HepG2 (cell line): ENCODE measurements around the gene USP19. TPM values are rescaled to one million over a fixed set of nuclear protein-coding genes. Genes with fewer than 3 reads are reported as not detected.

Source experiments
- FOXJ3 ChIP-seq: sonication (generic); formaldehyde crosslinking; IDR thresholded peaks from 2 replicates; pipeline ENCODE4 v1.4.0; 2020; ENCODE audit warnings: missing genetic modification reagents, mild to moderate bottlenecking, borderline replicate concordance
- KLF11 ChIP-seq: IDR thresholded peaks from 2 replicates; pipeline ENCODE4 v1.6.1; 2016; ENCODE audit warnings: missing compliant biosample characterization
- NFKB2 ChIP-seq: sonication (generic); formaldehyde crosslinking; IDR thresholded peaks from 2 replicates; pipeline ENCODE4 v1.4.0; 2020; ENCODE audit warnings: missing genetic modification reagents, borderline replicate concordance
- POLR2G ChIP-seq: fragments of 200-400 bp; formaldehyde crosslinking; IDR thresholded peaks from 2 replicates; pipeline ENCODE4 v1.6.1; 2018; ENCODE audit warnings: mild to moderate bottlenecking, low read depth, low read length, moderate library complexity
- RFXANK ChIP-seq: IDR thresholded peaks from 2 replicates; pipeline ENCODE4 v1.6.1; 2016
- ZBTB40 ChIP-seq, 2 experiments: fragments of 450-650 bp in 1 of 2; sonication (generic) in 1 of 2; formaldehyde crosslinking in 1 of 2; IDR thresholded peaks; 2 replicates each; pipeline versions ENCODE4 v1.6.1 to v1.8.0; 2016 to 2022; ENCODE audit warnings: antibody characterized with exemption in 1 of 2, mild to moderate bottlenecking in 1 of 2, missing genetic modification reagents in 1 of 2
- ZNF609 ChIP-seq: sonication (generic); formaldehyde crosslinking; IDR thresholded peaks from 2 replicates; pipeline ENCODE4 v1.4.0; 2020; ENCODE audit warnings: mild to moderate bottlenecking, missing genetic modification reagents, borderline replicate concordance
- polyA plus RNA-seq, 8 experiments: library from polyadenylated mRNA; depleted of rRNA in 3 of 8; stranded (reverse) in 7 of 8; unstranded in 1 of 8; fragments of >200 nt; fragmentation: Illumina TruSeq in 4 of 8; extraction: Trizol in 4 of 8; gene quantifications; 2 replicates each; pipeline versions ENCODE4 v1.2.1 to v1.2.3, GENCODE V29; 2011 to 2016; ENCODE audit warnings: low read depth in 4 of 8, missing spikeins in 1 of 8, mixed read lengths in 1 of 8; ENCODE audit not compliant: insufficient read depth in 1 of 8
- total RNA-seq, 5 experiments: library from RNA; depleted of rRNA; stranded (reverse); fragments of >200 nt; fragmentation: Illumina TruSeq; extraction: Trizol; gene quantifications; 2 replicates each; pipeline ENCODE4 v1.2.3, GENCODE V29; 2016; ENCODE audit warnings: low read depth in 1 of 5
- TF ChIP-seq, protein P1 (sequence below): sonication (generic); formaldehyde crosslinking; IDR thresholded peaks from 2 replicates; pipeline ENCODE4 v1.4.0; 2020; ENCODE audit warnings: mild to moderate bottlenecking, low read depth, missing genetic modification reagents
- TF ChIP-seq, protein P2 (sequence below), 2 experiments: fragments of 450-650 bp in 1 of 2; sonication (generic) in 1 of 2; formaldehyde crosslinking; IDR thresholded peaks; 2 replicates each; pipeline versions ENCODE4 v1.5.0 to v1.8.0; 2020 to 2022; ENCODE audit warnings: mild to moderate bottlenecking in 1 of 2, missing genetic modification reagents in 1 of 2

The USP19 gene
- total and polyA plus RNA-seq, 2 of the 13 experiments (the other 11 are each of a cell fraction or from before 2014, with no cell fraction given) = 28.3 to 31.7 TPM

DNA sequence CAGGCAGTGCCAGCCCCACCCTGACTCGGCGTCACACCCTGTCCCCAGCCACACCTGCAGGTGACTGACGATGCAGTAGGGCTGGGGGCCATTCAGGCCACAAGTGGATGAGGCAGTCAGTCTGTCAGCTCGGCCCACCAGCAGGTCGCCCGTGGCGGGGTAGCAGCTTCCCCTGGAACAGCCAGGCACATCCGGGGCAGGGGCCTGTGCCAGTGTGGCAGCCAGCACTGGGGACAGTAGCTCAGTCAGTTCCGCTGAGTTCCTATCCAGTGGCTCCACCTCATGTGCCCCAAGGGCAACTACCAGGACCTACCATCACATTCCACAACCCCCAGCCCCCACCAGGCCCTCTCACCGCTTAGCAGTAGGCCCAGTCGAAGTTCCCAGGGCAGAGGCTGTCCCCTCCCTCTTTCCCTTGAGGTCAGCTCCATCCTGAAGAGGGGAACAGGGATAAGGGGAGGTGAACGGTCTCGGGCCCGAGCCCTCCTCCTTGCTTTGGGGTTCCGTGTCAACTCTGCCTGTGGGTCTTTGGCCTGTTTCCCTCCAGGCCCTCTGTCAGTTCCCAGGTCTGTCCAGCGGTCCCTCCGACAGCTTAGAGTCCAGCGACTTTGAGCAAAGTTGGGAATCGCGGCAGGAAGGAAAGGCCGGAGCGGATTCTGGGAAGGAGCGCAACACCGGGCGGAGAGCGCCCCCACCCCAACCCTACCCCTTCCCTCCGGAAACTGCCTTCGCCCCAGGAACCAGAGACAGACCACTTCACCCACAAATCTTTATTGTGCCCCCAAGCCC is 12.0 kb upstream of the USP19 start, which contains the start of gene LAMB2 (continued):
- TF ChIP-seq ZBTB40 (IDR thresholded peaks at IDR 0.05) = no peak
- no peak for TF ChIP-seq ZBTB40 (CRISPR knock-in tag; IDR thresholded peaks at IDR 0.05)
- TF ChIP-seq, protein P1, sequence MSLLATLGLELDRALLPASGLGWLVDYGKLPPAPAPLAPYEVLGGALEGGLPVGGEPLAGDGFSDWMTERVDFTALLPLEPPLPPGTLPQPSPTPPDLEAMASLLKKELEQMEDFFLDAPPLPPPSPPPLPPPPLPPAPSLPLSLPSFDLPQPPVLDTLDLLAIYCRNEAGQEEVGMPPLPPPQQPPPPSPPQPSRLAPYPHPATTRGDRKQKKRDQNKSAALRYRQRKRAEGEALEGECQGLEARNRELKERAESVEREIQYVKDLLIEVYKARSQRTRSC (CRISPR knock-in tag) = no peak
- TF ChIP-seq, protein P2, sequence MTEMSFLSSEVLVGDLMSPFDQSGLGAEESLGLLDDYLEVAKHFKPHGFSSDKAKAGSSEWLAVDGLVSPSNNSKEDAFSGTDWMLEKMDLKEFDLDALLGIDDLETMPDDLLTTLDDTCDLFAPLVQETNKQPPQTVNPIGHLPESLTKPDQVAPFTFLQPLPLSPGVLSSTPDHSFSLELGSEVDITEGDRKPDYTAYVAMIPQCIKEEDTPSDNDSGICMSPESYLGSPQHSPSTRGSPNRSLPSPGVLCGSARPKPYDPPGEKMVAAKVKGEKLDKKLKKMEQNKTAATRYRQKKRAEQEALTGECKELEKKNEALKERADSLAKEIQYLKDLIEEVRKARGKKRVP (CRISPR knock-in tag; IDR thresholded peaks at IDR 0.05) = peak in 1 of 2 experiments; percentile 40; a peak in 1 of 4 replicates
- TF ChIP-seq KLF11 (CRISPR knock-in tag) = no peak
- peak; percentile 82 for TF ChIP-seq POLR2G
- no peak for TF ChIP-seq RFXANK (CRISPR knock-in tag)
- peak; percentile 69; the same call in 1 of the 2 replicates for TF ChIP-seq NFKB2 (CRISPR knock-in tag)
- TF ChIP-seq FOXJ3 (CRISPR knock-in tag) = no peak
- no peak for TF ChIP-seq ZNF609 (CRISPR knock-in tag)
